WTC11 (cell line): ENCODE data around the gene CNMD. TPM values are rescaled to one million over a fixed set of nuclear protein-coding genes. Genes with fewer than 3 reads are reported as not detected.
A peak's percentile ranks its signal among the peaks of the same experiment; 100 is the strongest.

Source experiments
- ATAC-seq: fragments of 200-7000 bp; cut with Tn5 transposase; 2 replicates; pipeline ENCODE4 v1.10.0; 2021; ENCODE audit warnings: mild to moderate bottlenecking, moderate library complexity
- CTCF ChIA-PET: fragments of 300-600 bp; sonication (Branson Sonifier 250); formaldehyde crosslinking; loops from one replicate; lab custom pipeline; 2021; ENCODE audit warnings: antibody characterized with exemption; lab: Charles Lee
- POLR2A ChIA-PET: fragments of 350-600 bp; sonication (Branson Sonifier 250); formaldehyde crosslinking; loops from one replicate; lab custom pipeline; 2021; ENCODE audit warnings: antibody characterized with exemption; lab: Charles Lee
- DNase-seq: peaks from one replicate; pipeline ENCODE4 v3.0.0; 2021; ENCODE audit warnings: low spot score
- H3K27ac Mint-ChIP-seq: 2 replicates; pipeline ENCODE4 v1.8.0; 2021; ENCODE audit warnings: mixed read lengths
- H3K27me3 Mint-ChIP-seq: 2 replicates; pipeline ENCODE4 v1.8.0; 2021; ENCODE audit warnings: low read depth, mild to moderate bottlenecking, moderate library complexity, mixed read lengths
- H3K36me3 Mint-ChIP-seq: 2 replicates; pipeline ENCODE4 v1.8.0; 2021; ENCODE audit warnings: mixed read lengths
- H3K4me1 Mint-ChIP-seq: 2 replicates; pipeline ENCODE4 v1.8.0; 2022; ENCODE audit warnings: mixed read lengths
- H3K4me3 Mint-ChIP-seq: 2 replicates; pipeline ENCODE4 v1.8.0; 2021; ENCODE audit warnings: mild to moderate bottlenecking, moderate library complexity, mixed read lengths
- H3K9me3 Mint-ChIP-seq: 2 replicates; pipeline ENCODE4 v1.8.0; 2021; ENCODE audit warnings: mixed read lengths
- AFF4 ChIP-seq: sonication (generic); formaldehyde crosslinking; IDR thresholded peaks from 2 replicates; pipeline ENCODE4 v1.8.1; 2023; ENCODE audit warnings: mild to moderate bottlenecking, missing genetic modification reagents, borderline replicate concordance
- ELF4 ChIP-seq: sonication (generic); formaldehyde crosslinking; IDR thresholded peaks from 2 replicates; pipeline ENCODE4 v1.8.1; 2022; ENCODE audit warnings: low read depth, mild to moderate bottlenecking, moderate library complexity, missing genetic modification reagents
- EMX1 ChIP-seq: fragments of 250-450 bp; sonication (Bioruptor Pico); IDR thresholded peaks from 2 replicates; pipeline ENCODE4 v1.8.0; 2021; ENCODE audit warnings: mild to moderate bottlenecking
- FOXP1 ChIP-seq: sonication (generic); formaldehyde crosslinking; IDR thresholded peaks from 2 replicates; pipeline ENCODE4 v1.8.0; 2022; ENCODE audit warnings: missing genetic modification reagents, mild to moderate bottlenecking, moderate library complexity, borderline replicate concordance
- JAZF1 ChIP-seq: fragments of 250-450 bp; sonication (Bioruptor Pico); IDR thresholded peaks from 2 replicates; pipeline ENCODE4 v1.9.0; 2021; ENCODE audit warnings: moderate library complexity, mild to moderate bottlenecking, inconsistent platforms
- MYBL2 ChIP-seq: sonication (generic); formaldehyde crosslinking; IDR thresholded peaks from 2 replicates; pipeline ENCODE4 v1.8.1; 2023; ENCODE audit warnings: mild to moderate bottlenecking, moderate library complexity, missing genetic modification reagents
- NFATC4 ChIP-seq: fragments of 250-450 bp; sonication (Bioruptor Pico); IDR thresholded peaks from 2 replicates; pipeline ENCODE4 v1.9.0; 2021; ENCODE audit warnings: mild to moderate bottlenecking
- NR1H2 ChIP-seq: sonication (generic); formaldehyde crosslinking; IDR thresholded peaks from 2 replicates; pipeline ENCODE4 v1.9.0; 2021; ENCODE audit warnings: mild to moderate bottlenecking, moderate library complexity, missing genetic modification reagents
- PRRX2 ChIP-seq: fragments of 250-450 bp; sonication (Bioruptor Pico); IDR thresholded peaks from 2 replicates; pipeline ENCODE4 v1.8.0; 2021; ENCODE audit warnings: mild to moderate bottlenecking
- SOX15 ChIP-seq: fragments of 250-450 bp; sonication (Bioruptor Pico); IDR thresholded peaks from 2 replicates; pipeline ENCODE4 v1.9.0; 2021; ENCODE audit warnings: mild to moderate bottlenecking
- STAT6 ChIP-seq: sonication (generic); formaldehyde crosslinking; conservative IDR thresholded peaks from 2 replicates; pipeline ENCODE4 v1.8.1; 2023; ENCODE audit warnings: mild to moderate bottlenecking, low read depth, missing genetic modification reagents, moderate library complexity
- TEAD1 ChIP-seq: sonication (generic); formaldehyde crosslinking; IDR thresholded peaks from 2 replicates; pipeline ENCODE4 v1.8.0; 2022; ENCODE audit warnings: mild to moderate bottlenecking, missing genetic modification reagents
- USF2 ChIP-seq: sonication (generic); formaldehyde crosslinking; IDR thresholded peaks from 2 replicates; pipeline ENCODE4 v1.8.1; 2023; ENCODE audit warnings: mild to moderate bottlenecking, missing genetic modification reagents, moderate library complexity
- ZNF263 ChIP-seq: sonication (generic); formaldehyde crosslinking; IDR thresholded peaks from 2 replicates; pipeline ENCODE4 v1.8.1; 2022; ENCODE audit warnings: low read depth, mild to moderate bottlenecking, moderate library complexity, missing genetic modification reagents
- ZNF281 ChIP-seq: sonication (generic); formaldehyde crosslinking; IDR thresholded peaks from 2 replicates; pipeline ENCODE4 v1.8.0; 2023; ENCODE audit warnings: mild to moderate bottlenecking, missing genetic modification reagents
- ZNF317 ChIP-seq: sonication (generic); formaldehyde crosslinking; IDR thresholded peaks from 2 replicates; pipeline ENCODE4 v1.8.1; 2023; ENCODE audit warnings: low read depth, mild to moderate bottlenecking, moderate library complexity, missing genetic modification reagents, borderline replicate concordance
- ZNF671 ChIP-seq: fragments of 250-450 bp; sonication (Bioruptor Pico); IDR thresholded peaks from 2 replicates; pipeline ENCODE4 v1.8.0; 2021; ENCODE audit warnings: mild to moderate bottlenecking
- total RNA-seq: library from RNA; stranded (reverse); gene quantifications from 3 replicates; pipeline ENCODE4 v1.2.3, GENCODE V29; 2021
- TF ChIP-seq, protein P1 (sequence below): fragments of 200-600 bp; IDR thresholded peaks from 2 replicates; pipeline ENCODE4 v1.8.0; 2022; ENCODE audit warnings: antibody characterized with exemption

The CNMD gene
- total RNA-seq, 1 experiment from 2014 or later, result 95.1 TPM

GRCh38 chr13:52737965-52738364 is 1.7 kb downstream of the CNMD start:
- TF ChIP-seq USF2 (CRISPR knock-in tag) (no peak), EMX1 (no peak), ZNF281 (CRISPR knock-in tag) (no peak), ZNF317 (CRISPR knock-in tag) (no peak), TEAD1 (CRISPR knock-in tag) (no peak), NR1H2 (CRISPR knock-in tag) (no peak), FOXP1 (CRISPR knock-in tag) (no peak), AFF4 (CRISPR knock-in tag) (no peak), PRRX2 (no peak), SOX15 (CRISPR knock-in tag) (no peak)
- TF ChIP-seq, protein P1, sequence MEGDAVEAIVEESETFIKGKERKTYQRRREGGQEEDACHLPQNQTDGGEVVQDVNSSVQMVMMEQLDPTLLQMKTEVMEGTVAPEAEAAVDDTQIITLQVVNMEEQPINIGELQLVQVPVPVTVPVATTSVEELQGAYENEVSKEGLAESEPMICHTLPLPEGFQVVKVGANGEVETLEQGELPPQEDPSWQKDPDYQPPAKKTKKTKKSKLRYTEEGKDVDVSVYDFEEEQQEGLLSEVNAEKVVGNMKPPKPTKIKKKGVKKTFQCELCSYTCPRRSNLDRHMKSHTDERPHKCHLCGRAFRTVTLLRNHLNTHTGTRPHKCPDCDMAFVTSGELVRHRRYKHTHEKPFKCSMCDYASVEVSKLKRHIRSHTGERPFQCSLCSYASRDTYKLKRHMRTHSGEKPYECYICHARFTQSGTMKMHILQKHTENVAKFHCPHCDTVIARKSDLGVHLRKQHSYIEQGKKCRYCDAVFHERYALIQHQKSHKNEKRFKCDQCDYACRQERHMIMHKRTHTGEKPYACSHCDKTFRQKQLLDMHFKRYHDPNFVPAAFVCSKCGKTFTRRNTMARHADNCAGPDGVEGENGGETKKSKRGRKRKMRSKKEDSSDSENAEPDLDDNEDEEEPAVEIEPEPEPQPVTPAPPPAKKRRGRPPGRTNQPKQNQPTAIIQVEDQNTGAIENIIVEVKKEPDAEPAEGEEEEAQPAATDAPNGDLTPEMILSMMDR, result no peak
- TF ChIP-seq, all 79 proteins: peak for 0
- Mint-ChIP-seq H3K4me1 (peaks cover 51% of the 10 kb centered on the region), H3K9me3 (peaks cover 9% of the 10 kb centered on the region), H3K27me3 (peaks cover 7% of the 10 kb centered on the region; the same call in 1 of the 2 replicates), H3K27ac (peak overlapping the region; percentile 78), H3K4me3 (peak overlapping the region; percentile 93), H3K36me3 (peaks cover 11% of the 10 kb centered on the region)
- DNase-seq (no peak), ATAC-seq (no peak)
- POLR2A ChIA-PET, result interaction anchor here (1.7 kb wide), 1 partner anchor 85 kb away, joined by 6 read pairs; the partner anchor contains the start of gene SUGT1
- CTCF ChIA-PET, result interaction anchor here (0.7 to 3.8 kb wide), 21 partner anchors 12 to 463 kb away, joined by 3 to 41 read pairs (median 5); partner anchors contain the start of genes PCDH8 and SUGT1

GRCh38 chr13:52737451-52737850 is 2.2 kb downstream of the CNMD start:
- no peak for ATAC-seq
- POLR2A ChIA-PET, result interaction anchor here (1.7 kb wide), 1 partner anchor 85 kb away, joined by 6 read pairs; the partner anchor contains the start of gene SUGT1
- DNase-seq, result no peak
- H3K4me1 Mint-ChIP-seq, result peaks cover 52% of the 10 kb centered on the region
- CTCF ChIA-PET, result interaction anchor here (1.0 to 3.8 kb wide), 13 partner anchors 11 to 463 kb away, joined by 3 to 41 read pairs (median 6); partner anchors contain the start of gene PCDH8
- H3K27ac Mint-ChIP-seq, result peak overlapping the region; percentile 78
- peaks cover 2% of the 10 kb centered on the region; the same call in 1 of the 2 replicates for H3K27me3 Mint-ChIP-seq
- peaks cover 11% of the 10 kb centered on the region for H3K36me3 Mint-ChIP-seq
- H3K9me3 Mint-ChIP-seq, result peaks cover 4% of the 10 kb centered on the region
- H3K4me3 Mint-ChIP-seq, result peak overlapping the region; percentile 93
- TF ChIP-seq SOX15 (CRISPR knock-in tag) (no peak), NR1H2 (CRISPR knock-in tag) (no peak), JAZF1 (CRISPR knock-in tag) (no peak), ELF4 (CRISPR knock-in tag) (no peak), MYBL2 (CRISPR knock-in tag) (no peak), ZNF671 (no peak), ZNF263 (CRISPR knock-in tag) (no peak), EMX1 (no peak), NFATC4 (CRISPR knock-in tag) (no peak), TEAD1 (CRISPR knock-in tag) (no peak), STAT6 (CRISPR knock-in tag) (no peak)
- TF ChIP-seq, protein P1, result no peak
